Esophagus squamous epithelium (tissue), 4 donors: ENCODE data around the gene PRKCA.

ENCODE experiments used
- POLR2A ChIP-seq, 4 donors: fragments of 450-650 bp; IDR thresholded peaks; one replicate each; pipeline ENCODE4 v1.6.1; 2017; ENCODE audit warnings: antibody characterized with exemption in 4 of 4, mild to moderate bottlenecking in 4 of 4, moderate library complexity in 3 of 4
- TF ChIP-seq, protein P1 (sequence below), 6 experiments: fragments of 450-650 bp in 4 of 6; fragments of 200-600 bp in 2 of 6; sonication (generic) in 2 of 6; IDR thresholded peaks; one replicate each; pipeline ENCODE4 v1.5.1; 2016 to 2019; ENCODE audit warnings: antibody characterized with exemption in 6 of 6, mild to moderate bottlenecking in 4 of 6, moderate library complexity in 4 of 6

DNA sequence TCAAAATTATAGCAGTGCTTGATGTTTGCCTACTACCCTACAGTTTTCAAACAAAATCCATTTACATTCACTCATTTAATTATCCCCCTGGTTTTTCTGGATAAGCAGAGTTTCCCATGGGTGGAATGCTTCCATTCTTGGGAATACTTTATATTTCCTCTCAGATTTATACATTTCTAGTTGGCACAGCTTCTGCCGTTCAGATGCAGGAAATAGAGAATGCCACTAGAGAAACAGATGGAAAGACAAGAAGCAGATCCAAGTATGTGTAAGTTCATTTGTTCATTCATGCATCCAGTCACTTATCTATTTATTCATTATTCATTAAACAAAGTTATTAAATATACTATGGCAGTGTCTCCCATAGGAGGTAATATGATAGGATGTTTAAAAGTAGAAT lies 467.5 kb downstream of the PRKCA start:
- TF ChIP-seq, protein P1, sequence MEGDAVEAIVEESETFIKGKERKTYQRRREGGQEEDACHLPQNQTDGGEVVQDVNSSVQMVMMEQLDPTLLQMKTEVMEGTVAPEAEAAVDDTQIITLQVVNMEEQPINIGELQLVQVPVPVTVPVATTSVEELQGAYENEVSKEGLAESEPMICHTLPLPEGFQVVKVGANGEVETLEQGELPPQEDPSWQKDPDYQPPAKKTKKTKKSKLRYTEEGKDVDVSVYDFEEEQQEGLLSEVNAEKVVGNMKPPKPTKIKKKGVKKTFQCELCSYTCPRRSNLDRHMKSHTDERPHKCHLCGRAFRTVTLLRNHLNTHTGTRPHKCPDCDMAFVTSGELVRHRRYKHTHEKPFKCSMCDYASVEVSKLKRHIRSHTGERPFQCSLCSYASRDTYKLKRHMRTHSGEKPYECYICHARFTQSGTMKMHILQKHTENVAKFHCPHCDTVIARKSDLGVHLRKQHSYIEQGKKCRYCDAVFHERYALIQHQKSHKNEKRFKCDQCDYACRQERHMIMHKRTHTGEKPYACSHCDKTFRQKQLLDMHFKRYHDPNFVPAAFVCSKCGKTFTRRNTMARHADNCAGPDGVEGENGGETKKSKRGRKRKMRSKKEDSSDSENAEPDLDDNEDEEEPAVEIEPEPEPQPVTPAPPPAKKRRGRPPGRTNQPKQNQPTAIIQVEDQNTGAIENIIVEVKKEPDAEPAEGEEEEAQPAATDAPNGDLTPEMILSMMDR (IDR thresholded peaks at IDR 0.05): no peak
- no peak for TF ChIP-seq POLR2A (IDR thresholded peaks at IDR 0.05)
